ENCODE data around the gene DCAF17. TPM values are rescaled to one million over a fixed set of nuclear protein-coding genes. Genes with fewer than 3 reads are reported as not detected.

DCAF17 gene
- total and polyA plus RNA-seq, 2 of the 13 experiments (the other 11 are each of a cell fraction or from before 2014, with no cell fraction given): 13.7 to 30.0 TPM

- Histone ChIP-seq H3K4me1 (ENCODE audit: insufficient read depth, low read length) (no peaks in the 10 kb centered on the region), H2AFZ (ENCODE audit: low read length) (no peak overlapping the region), H3K27ac (ENCODE audit: extremely low read length, insufficient read depth, low read length) (no peak overlapping the region), H4K20me1 (ENCODE audit: insufficient read depth, low read length) (no peaks in the 10 kb centered on the region), H3K4me2 (ENCODE audit: low read depth, low read length) (no peak overlapping the region), H3K9me3 (ENCODE audit: low read length) (peaks cover 6% of the 10 kb centered on the region; the same call in 1 of the 2 replicates), H3K27me3 (ENCODE audit: control insufficient read depth in 1 of 2, insufficient read depth in 2 of 2, low read length in 2 of 2) (no peaks in the 10 kb centered on the region), H3K79me2 (ENCODE audit: insufficient read depth, low read length) (peaks cover 46% of the 10 kb centered on the region), H3K9ac (ENCODE audit: insufficient read depth, low read depth, low read length) (no peak overlapping the region), H3K4me3 (replicated peaks in 1 of 3; ENCODE audit: insufficient read depth in 1 of 3, low read depth in 2 of 3, low read length in 3 of 3) (no peak overlapping the region), H3K36me3 (replicated peaks in 1 of 2; ENCODE audit: control insufficient read depth in 1 of 2, insufficient read depth in 2 of 2, low read length in 2 of 2) (peaks cover 0 to 2% of the 10 kb centered on the region in 2 experiments; a peak in 1 of 5 replicates)
- ChIA-PET POLR2A (no interaction called here), CTCF (ENCODE audit: low intra/inter-chr PET ratio, low total read pairs) (no interaction called here)
- no TSS peak for BruUV-seq (replicated peaks)
- intact Hi-C loops (cut with micrococcal nuclease; ENCODE audit: unreplicated experiment) (no loop called here), in situ Hi-C loops (cut with HindIII; ENCODE audit: extremely low pct_ligation_motif_present, low pct_unique_long_range_greater_than_20kb) (no loop called here)
- 95% methylated on average over 2 of the region's 2 CpGs for WGBS (ENCODE audit: low lambda C conversion rate)
- no peak for DNase-seq (ENCODE audit: low spot score)
- FAIRE-seq: no peak
- no peak for ATAC-seq
- TF ChIP-seq ZNF121 (CRISPR knock-in tag; IDR thresholded peaks at IDR 0.05): no peak
These were observed 29.3 kb upstream of the DCAF17 start for GRCh38 chr2:171404719-171405118.

DNA sequence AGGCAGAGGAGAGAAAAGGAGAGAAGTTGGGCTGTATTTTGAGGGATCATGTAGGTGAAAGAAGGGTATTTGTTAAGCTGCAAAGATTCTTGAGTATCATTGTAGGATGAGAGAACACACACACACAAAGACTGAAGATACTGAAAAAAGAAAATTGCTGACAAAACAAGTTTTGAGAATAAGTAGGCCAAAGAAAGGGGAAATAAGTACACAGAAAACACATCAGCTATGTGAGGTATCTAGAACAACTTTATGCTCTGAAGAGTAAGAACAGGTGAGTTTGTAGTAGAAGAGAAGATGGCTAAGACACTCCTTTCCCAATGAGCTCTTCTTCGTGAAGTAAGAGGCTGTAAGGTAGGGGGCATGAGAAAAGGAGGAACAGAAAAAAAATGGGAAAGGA is 28.5 kb upstream of the DCAF17 start:
- WGBS (ENCODE audit: low lambda C conversion rate): 94% methylated on average over 1 of the region's 1 CpG
- H3K4me1 ChIP-seq (ENCODE audit: insufficient read depth, low read length): no peaks in the 10 kb centered on the region
- peaks cover 6% of the 10 kb centered on the region; the same call in 1 of the 2 replicates for H3K9me3 ChIP-seq (ENCODE audit: low read length)
- H3K36me3 ChIP-seq (replicated peaks in 1 of 2; ENCODE audit: control insufficient read depth in 1 of 2, insufficient read depth in 2 of 2, low read length in 2 of 2): peaks cover 0 to 2% of the 10 kb centered on the region in 2 experiments; a peak in 1 of 5 replicates
- no peak overlapping the region for H3K27ac ChIP-seq (ENCODE audit: extremely low read length, insufficient read depth, low read length)
- in situ Hi-C loops (cut with HindIII; ENCODE audit: extremely low pct_ligation_motif_present, low pct_unique_long_range_greater_than_20kb): no loop called here
- ATAC-seq (no peak), FAIRE-seq (no peak), DNase-seq (ENCODE audit: low spot score) (no peak)
- ChIA-PET CTCF (ENCODE audit: low intra/inter-chr PET ratio, low total read pairs) (no interaction called here), POLR2A (no interaction called here)
- no TSS peak for BruUV-seq (replicated peaks)
- intact Hi-C loops (cut with micrococcal nuclease; ENCODE audit: unreplicated experiment): no loop called here
- H2AFZ ChIP-seq (ENCODE audit: low read length): no peak overlapping the region
- peaks cover 48% of the 10 kb centered on the region for H3K79me2 ChIP-seq (ENCODE audit: insufficient read depth, low read length)
- no peaks in the 10 kb centered on the region for H3K27me3 ChIP-seq (ENCODE audit: control insufficient read depth in 1 of 2, insufficient read depth in 2 of 2, low read length in 2 of 2)
- no peak overlapping the region for H3K4me2 ChIP-seq (ENCODE audit: low read depth, low read length)
- no peaks in the 10 kb centered on the region for H4K20me1 ChIP-seq (ENCODE audit: insufficient read depth, low read length)
- no peak overlapping the region for H3K4me3 ChIP-seq (replicated peaks in 1 of 3; ENCODE audit: insufficient read depth in 1 of 3, low read depth in 2 of 3, low read length in 3 of 3)
- no peak overlapping the region for H3K9ac ChIP-seq (ENCODE audit: insufficient read depth, low read depth, low read length)
- TF ChIP-seq ZNF318 (CRISPR knock-in tag; IDR thresholded peaks at IDR 0.05): no peak
- no peak for TF ChIP-seq ZSCAN12 (CRISPR knock-in tag; IDR thresholded peaks at IDR 0.05)
- TF ChIP-seq IRF2 (CRISPR knock-in tag; IDR thresholded peaks at IDR 0.05): no peak
- TF ChIP-seq ZNF652 (CRISPR knock-in tag; IDR thresholded peaks at IDR 0.05; ENCODE audit: borderline replicate concordance, low read depth): no peak
- TF ChIP-seq MAFK (conservative IDR thresholded peaks at IDR 0.05 in 1 of 2, IDR thresholded peaks at IDR 0.05 in 1 of 2; ENCODE audit: low read length in 2 of 2): peak; percentile 93 to 94
- no peak for TF ChIP-seq SKI (IDR thresholded peaks at IDR 0.05; ENCODE audit: partially characterized antibody)
- no peak for TF ChIP-seq NFATC3 (CRISPR knock-in tag; IDR thresholded peaks at IDR 0.05)
- TF ChIP-seq MAFF (IDR thresholded peaks at IDR 0.05; ENCODE audit: low read depth, low read length): peak; percentile 89
- no peak for TF ChIP-seq TEAD2 (CRISPR knock-in tag; IDR thresholded peaks at IDR 0.05)
- TF ChIP-seq SALL1 (CRISPR knock-in tag; IDR thresholded peaks at IDR 0.05): no peak
- no peak for TF ChIP-seq ESRRA (CRISPR knock-in tag; IDR thresholded peaks at IDR 0.05; ENCODE audit: low read depth)
- TF ChIP-seq ZNF790 (CRISPR knock-in tag; IDR thresholded peaks at IDR 0.05; ENCODE audit: borderline replicate concordance): no peak
